HepG2 (cell line): Measurements from ENCODE around the gene CRTC2. TPM values are rescaled to one million over a fixed set of nuclear protein-coding genes. Genes with fewer than 3 reads are reported as not detected.
A peak's percentile ranks its signal among the peaks of the same experiment; 100 is the strongest.

Source experiments
- KDM2A ChIP-seq: sonication (generic); formaldehyde crosslinking; IDR thresholded peaks from 2 replicates; pipeline ENCODE4 v1.4.0; 2020; ENCODE audit warnings: low read depth, missing genetic modification reagents, borderline replicate concordance
- KLF6 ChIP-seq: IDR thresholded peaks from 2 replicates; pipeline ENCODE4 v1.8.0; 2016; ENCODE audit warnings: missing biosample characterization, missing genetic modification reagents
- NRL ChIP-seq: sonication (generic); formaldehyde crosslinking; IDR thresholded peaks from 2 replicates; pipeline ENCODE4 v1.5.0; 2020; ENCODE audit warnings: missing genetic modification reagents, mild to moderate bottlenecking, moderate library complexity, borderline replicate concordance
- SOX13 ChIP-seq, 3 experiments: fragments of 450-650 bp in 1 of 3; sonication (generic) in 1 of 3; formaldehyde crosslinking in 1 of 3; IDR thresholded peaks in 2 of 3; conservative IDR thresholded peaks in 1 of 3; 2 replicates each; pipeline versions ENCODE4 v1.5.0 to v1.6.1; 2016 to 2020; ENCODE audit warnings: antibody characterized with exemption in 1 of 3, mild to moderate bottlenecking in 1 of 3, missing compliant biosample characterization in 1 of 3, missing genetic modification reagents in 1 of 3, moderate library complexity in 1 of 3
- SRSF1 ChIP-seq: fragments of 200-400 bp; formaldehyde crosslinking; optimal IDR thresholded peaks from 2 replicates; pipeline ENCODE3; 2017; ENCODE audit warnings: mild to moderate bottlenecking, low read depth, low read length, moderate library complexity
- SUZ12 ChIP-seq: fragments of 150-350 bp; IDR thresholded peaks from 2 replicates; pipeline ENCODE4 v1.6.1; 2014; ENCODE audit warnings: low read depth, low read length
- TEAD2 ChIP-seq: sonication (generic); formaldehyde crosslinking; IDR thresholded peaks from 2 replicates; pipeline ENCODE4 v1.9.0; 2021; ENCODE audit warnings: missing genetic modification reagents
- TOE1 ChIP-seq: sonication (generic); formaldehyde crosslinking; IDR thresholded peaks from 2 replicates; pipeline ENCODE4 v1.4.0; 2020; ENCODE audit warnings: mild to moderate bottlenecking, missing genetic modification reagents
- ZC3H13 ChIP-seq: sonication (generic); formaldehyde crosslinking; IDR thresholded peaks from 2 replicates; pipeline ENCODE4 v1.8.1; 2023; ENCODE audit warnings: mild to moderate bottlenecking, missing genetic modification reagents, moderate library complexity
- ZNF354B ChIP-seq: sonication (generic); formaldehyde crosslinking; IDR thresholded peaks from 2 replicates; pipeline ENCODE4 v1.8.0; 2022; ENCODE audit warnings: mild to moderate bottlenecking, missing genetic modification reagents
- ZNF766 ChIP-seq: sonication (generic); formaldehyde crosslinking; IDR thresholded peaks from 2 replicates; pipeline ENCODE4 v1.5.0; 2020; ENCODE audit warnings: missing genetic modification reagents, borderline replicate concordance
- polyA plus RNA-seq, 8 experiments: library from polyadenylated mRNA; depleted of rRNA in 3 of 8; stranded (reverse) in 7 of 8; unstranded in 1 of 8; fragments of >200 nt; fragmentation: Illumina TruSeq in 4 of 8; extraction: Trizol in 4 of 8; gene quantifications; 2 replicates each; pipeline versions ENCODE4 v1.2.1 to v1.2.3, GENCODE V29; 2011 to 2016; ENCODE audit warnings: low read depth in 4 of 8, missing spikeins in 1 of 8, mixed read lengths in 1 of 8; ENCODE audit not compliant: insufficient read depth in 1 of 8
- total RNA-seq, 5 experiments: library from RNA; depleted of rRNA; stranded (reverse); fragments of >200 nt; fragmentation: Illumina TruSeq; extraction: Trizol; gene quantifications; 2 replicates each; pipeline ENCODE4 v1.2.3, GENCODE V29; 2016; ENCODE audit warnings: low read depth in 1 of 5
- TF ChIP-seq, protein P1 (sequence below): sonication (generic); formaldehyde crosslinking; IDR thresholded peaks from 2 replicates; pipeline ENCODE4 v1.5.1; 2020; ENCODE audit warnings: mild to moderate bottlenecking, missing genetic modification reagents, moderate library complexity
- TF ChIP-seq, protein P2 (sequence below): sonication (generic); formaldehyde crosslinking; IDR thresholded peaks from 2 replicates; pipeline ENCODE4 v1.5.0; 2020; ENCODE audit warnings: mild to moderate bottlenecking, missing genetic modification reagents, borderline replicate concordance
- TF ChIP-seq, protein P3 (sequence below): sonication (generic); formaldehyde crosslinking; IDR thresholded peaks from 2 replicates; pipeline ENCODE4 v1.8.0; 2022; ENCODE audit warnings: mild to moderate bottlenecking, missing genetic modification reagents, moderate library complexity
- TF ChIP-seq, protein P4 (sequence below): sonication (generic); IDR thresholded peaks from 2 replicates; pipeline ENCODE4 v1.6.1; 2016; ENCODE audit warnings: low read depth, borderline replicate concordance

CRTC2 gene
- total and polyA plus RNA-seq, 2 of the 13 experiments (the other 11 are each of a cell fraction or from before 2014, with no cell fraction given): 6.1 to 26.7 TPM

DNA sequence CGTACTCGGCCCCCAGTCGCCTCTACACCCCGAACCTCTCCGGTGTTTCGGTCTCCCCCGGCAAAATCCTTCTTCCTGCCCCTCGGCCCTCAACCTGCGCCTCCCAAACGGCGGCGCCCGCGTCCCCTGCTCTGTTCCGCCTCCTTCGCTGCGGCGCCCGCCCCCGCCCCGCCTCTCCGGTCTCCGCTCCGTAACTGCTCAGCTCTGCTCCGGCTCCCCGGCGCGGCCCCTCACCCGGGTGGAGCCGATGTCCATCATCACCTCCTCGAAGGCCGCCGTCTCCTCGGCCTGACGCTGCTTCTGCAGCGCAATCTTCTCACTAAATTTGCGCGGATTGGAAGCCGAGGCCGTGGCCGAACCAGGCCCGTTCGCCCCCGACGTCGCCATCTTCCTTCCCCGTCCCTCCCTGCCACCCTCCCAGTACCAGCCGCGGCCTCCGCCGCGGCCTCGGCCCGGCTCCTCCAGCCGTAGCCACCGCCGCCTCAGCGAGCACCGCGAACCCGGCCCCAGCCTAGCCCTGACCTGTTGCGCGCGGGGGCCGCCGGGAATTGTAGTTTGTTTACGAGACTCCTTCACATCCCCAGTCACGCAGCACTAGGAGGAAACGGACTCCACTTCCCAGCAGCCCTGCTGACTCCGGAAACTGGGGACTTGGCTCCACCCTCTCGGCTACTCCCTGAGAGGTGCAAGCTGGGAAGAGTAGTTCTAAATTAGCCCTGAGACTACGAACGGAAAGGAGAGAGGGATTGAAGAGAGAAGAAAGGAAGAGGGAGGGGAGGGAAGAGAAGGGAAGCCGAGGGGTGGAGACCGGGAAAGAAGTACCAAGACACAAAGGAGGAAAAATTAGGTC, at the start of gene CRTC2 (continued):
- TF ChIP-seq, protein P1, sequence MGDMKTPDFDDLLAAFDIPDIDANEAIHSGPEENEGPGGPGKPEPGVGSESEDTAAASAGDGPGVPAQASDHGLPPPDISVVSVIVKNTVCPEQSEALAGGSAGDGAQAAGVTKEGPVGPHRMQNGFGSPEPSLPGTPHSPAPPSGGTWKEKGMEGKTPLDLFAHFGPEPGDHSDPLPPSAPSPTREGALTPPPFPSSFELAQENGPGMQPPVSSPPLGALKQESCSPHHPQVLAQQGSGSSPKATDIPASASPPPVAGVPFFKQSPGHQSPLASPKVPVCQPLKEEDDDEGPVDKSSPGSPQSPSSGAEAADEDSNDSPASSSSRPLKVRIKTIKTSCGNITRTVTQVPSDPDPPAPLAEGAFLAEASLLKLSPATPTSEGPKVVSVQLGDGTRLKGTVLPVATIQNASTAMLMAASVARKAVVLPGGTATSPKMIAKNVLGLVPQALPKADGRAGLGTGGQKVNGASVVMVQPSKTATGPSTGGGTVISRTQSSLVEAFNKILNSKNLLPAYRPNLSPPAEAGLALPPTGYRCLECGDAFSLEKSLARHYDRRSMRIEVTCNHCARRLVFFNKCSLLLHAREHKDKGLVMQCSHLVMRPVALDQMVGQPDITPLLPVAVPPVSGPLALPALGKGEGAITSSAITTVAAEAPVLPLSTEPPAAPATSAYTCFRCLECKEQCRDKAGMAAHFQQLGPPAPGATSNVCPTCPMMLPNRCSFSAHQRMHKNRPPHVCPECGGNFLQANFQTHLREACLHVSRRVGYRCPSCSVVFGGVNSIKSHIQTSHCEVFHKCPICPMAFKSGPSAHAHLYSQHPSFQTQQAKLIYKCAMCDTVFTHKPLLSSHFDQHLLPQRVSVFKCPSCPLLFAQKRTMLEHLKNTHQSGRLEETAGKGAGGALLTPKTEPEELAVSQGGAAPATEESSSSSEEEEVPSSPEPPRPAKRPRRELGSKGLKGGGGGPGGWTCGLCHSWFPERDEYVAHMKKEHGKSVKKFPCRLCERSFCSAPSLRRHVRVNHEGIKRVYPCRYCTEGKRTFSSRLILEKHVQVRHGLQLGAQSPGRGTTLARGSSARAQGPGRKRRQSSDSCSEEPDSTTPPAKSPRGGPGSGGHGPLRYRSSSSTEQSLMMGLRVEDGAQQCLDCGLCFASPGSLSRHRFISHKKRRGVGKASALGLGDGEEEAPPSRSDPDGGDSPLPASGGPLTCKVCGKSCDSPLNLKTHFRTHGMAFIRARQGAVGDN: peak; percentile 81
- TF ChIP-seq ZNF766 (peak; percentile 78; the same call in 1 of the 2 replicates), TEAD2 (CRISPR knock-in tag) (no peak), ZNF354B (CRISPR knock-in tag) (0 out of 2 replicates have a peak, but pooled peaks have one; percentile 39), SOX13 (IDR thresholded peaks at IDR 0.05) (no peak; the same call in 1 of the 2 replicates), SOX13 (CRISPR knock-in tag; conservative IDR thresholded peaks at IDR 0.05 in 1 of 2, IDR thresholded peaks at IDR 0.05 in 1 of 2) (0 out of 4 replicates have a peak, but pooled peaks of 1 of the 2 experiments have one; percentile 7), SUZ12 (peak; percentile 98), ZC3H13 (CRISPR knock-in tag) (peak; percentile 87; the same call in 1 of the 2 replicates), KDM2A (peak; percentile 98), SRSF1 (peak; percentile 44), NRL (CRISPR knock-in tag) (peak; percentile 86; the same call in 1 of the 2 replicates), KLF6 (CRISPR knock-in tag) (peak; percentile 64; the same call in 1 of the 2 replicates), TOE1 (CRISPR knock-in tag) (no peak)
- TF ChIP-seq, protein P2, sequence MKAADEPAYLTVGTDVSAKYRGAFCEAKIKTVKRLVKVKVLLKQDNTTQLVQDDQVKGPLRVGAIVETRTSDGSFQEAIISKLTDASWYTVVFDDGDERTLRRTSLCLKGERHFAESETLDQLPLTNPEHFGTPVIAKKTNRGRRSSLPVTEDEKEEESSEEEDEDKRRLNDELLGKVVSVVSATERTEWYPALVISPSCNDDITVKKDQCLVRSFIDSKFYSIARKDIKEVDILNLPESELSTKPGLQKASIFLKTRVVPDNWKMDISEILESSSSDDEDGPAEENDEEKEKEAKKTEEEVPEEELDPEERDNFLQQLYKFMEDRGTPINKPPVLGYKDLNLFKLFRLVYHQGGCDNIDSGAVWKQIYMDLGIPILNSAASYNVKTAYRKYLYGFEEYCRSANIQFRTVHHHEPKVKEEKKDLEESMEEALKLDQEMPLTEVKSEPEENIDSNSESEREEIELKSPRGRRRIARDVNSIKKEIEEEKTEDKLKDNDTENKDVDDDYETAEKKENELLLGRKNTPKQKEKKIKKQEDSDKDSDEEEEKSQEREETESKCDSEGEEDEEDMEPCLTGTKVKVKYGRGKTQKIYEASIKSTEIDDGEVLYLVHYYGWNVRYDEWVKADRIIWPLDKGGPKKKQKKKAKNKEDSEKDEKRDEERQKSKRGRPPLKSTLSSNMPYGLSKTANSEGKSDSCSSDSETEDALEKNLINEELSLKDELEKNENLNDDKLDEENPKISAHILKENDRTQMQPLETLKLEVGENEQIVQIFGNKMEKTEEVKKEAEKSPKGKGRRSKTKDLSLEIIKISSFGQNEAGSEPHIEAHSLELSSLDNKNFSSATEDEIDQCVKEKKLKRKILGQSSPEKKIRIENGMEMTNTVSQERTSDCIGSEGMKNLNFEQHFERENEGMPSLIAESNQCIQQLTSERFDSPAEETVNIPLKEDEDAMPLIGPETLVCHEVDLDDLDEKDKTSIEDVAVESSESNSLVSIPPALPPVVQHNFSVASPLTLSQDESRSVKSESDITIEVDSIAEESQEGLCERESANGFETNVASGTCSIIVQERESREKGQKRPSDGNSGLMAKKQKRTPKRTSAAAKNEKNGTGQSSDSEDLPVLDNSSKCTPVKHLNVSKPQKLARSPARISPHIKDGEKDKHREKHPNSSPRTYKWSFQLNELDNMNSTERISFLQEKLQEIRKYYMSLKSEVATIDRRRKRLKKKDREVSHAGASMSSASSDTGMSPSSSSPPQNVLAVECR (CRISPR knock-in tag): peak; percentile 86
- TF ChIP-seq, protein P3, sequence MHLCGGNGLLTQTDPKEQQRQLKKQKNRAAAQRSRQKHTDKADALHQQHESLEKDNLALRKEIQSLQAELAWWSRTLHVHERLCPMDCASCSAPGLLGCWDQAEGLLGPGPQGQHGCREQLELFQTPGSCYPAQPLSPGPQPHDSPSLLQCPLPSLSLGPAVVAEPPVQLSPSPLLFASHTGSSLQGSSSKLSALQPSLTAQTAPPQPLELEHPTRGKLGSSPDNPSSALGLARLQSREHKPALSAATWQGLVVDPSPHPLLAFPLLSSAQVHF: peak; percentile 59; the same call in 1 of the 2 replicates
- TF ChIP-seq, protein P4, sequence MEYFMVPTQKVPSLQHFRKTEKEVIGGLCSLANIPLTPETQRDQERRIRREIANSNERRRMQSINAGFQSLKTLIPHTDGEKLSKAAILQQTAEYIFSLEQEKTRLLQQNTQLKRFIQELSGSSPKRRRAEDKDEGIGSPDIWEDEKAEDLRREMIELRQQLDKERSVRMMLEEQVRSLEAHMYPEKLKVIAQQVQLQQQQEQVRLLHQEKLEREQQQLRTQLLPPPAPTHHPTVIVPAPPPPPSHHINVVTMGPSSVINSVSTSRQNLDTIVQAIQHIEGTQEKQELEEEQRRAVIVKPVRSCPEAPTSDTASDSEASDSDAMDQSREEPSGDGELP: peak; percentile 8; the same call in 1 of the 2 replicates
